ENCODE results near the gene UBE3C. TPM values are rescaled to one million over a fixed set of nuclear protein-coding genes. Genes with fewer than 3 reads are reported as not detected.
A peak's percentile ranks its signal among the peaks of the same experiment; 100 is the strongest.

The UBE3C gene
- total RNA-seq, 1 experiment from 2014 or later: 87.6 TPM

GRCh38 chr7:157138101-157138423, 664 bp upstream of the UBE3C start:
- in situ Hi-C loops (cut with HindIII; ENCODE audit: low pct_unique_long_range_greater_than_20kb, low sequenced_read_pairs): no loop called here

GRCh38 chr7:157139111-157139809, 534 bp downstream of the UBE3C start:
- Histone ChIP-seq H3K27me3 (ENCODE audit: control insufficient read depth, insufficient read depth, low read length) (no peaks in the 10 kb centered on the region), H3K4me1 (ENCODE audit: control insufficient read depth, insufficient read depth, low read length) (peaks cover 18% of the 10 kb centered on the region), H3K9me3 (ENCODE audit: control insufficient read depth, insufficient read depth, low read depth, low read length) (no peaks in the 10 kb centered on the region), H3K27ac (ENCODE audit: low read length) (peak overlapping the region; percentile 84), H3K36me3 (ENCODE audit: control insufficient read depth, insufficient read depth, low read length) (no peaks in the 10 kb centered on the region), H3K4me3 (ENCODE audit: low read depth in 2 of 2, low read length in 2 of 2) (peak overlapping the region; percentile 63 to 69)
- POLR2A ChIA-PET: no interaction called here
- no TSS peak for BruUV-seq (replicated peaks)
- TF ChIP-seq TCF7L2 (IDR thresholded peaks at IDR 0.05; ENCODE audit: low read depth, low read length): no peak
- TF ChIP-seq REST (IDR thresholded peaks at IDR 0.05; ENCODE audit: insufficient read depth in 1 of 2, low read depth in 2 of 2, low read length in 1 of 2): no peak
- TF ChIP-seq POLR2AphosphoS5 (IDR thresholded peaks at IDR 0.05; ENCODE audit: low read depth, low read length): no peak
- TF ChIP-seq CTCF (IDR thresholded peaks at IDR 0.05): no peak
- no peak for TF ChIP-seq SIN3A (IDR thresholded peaks at IDR 0.05; ENCODE audit: borderline replicate concordance, insufficient read depth, low read depth, low read length)
- in situ Hi-C loops (cut with HindIII; ENCODE audit: low pct_unique_long_range_greater_than_20kb, low sequenced_read_pairs) (no loop called here), intact Hi-C loops (cut with micrococcal nuclease; ENCODE audit: unreplicated experiment) (loop anchor here (10.0 kb wide), 1 partner anchor 164 kb away; no protein-coding TSS in a partner anchor)
- DNase-seq (ENCODE audit: low read depth, low spot score) (no peak), ATAC-seq (peak; percentile 75)
- CTCF ChIA-PET: no interaction called here

More at GRCh38 chr7:157138101-157138423, 664 bp upstream of the UBE3C start:
- ChIA-PET POLR2A (no interaction called here), CTCF (no interaction called here)
- peaks cover 18% of the 10 kb centered on the region for H3K4me1 ChIP-seq (ENCODE audit: control insufficient read depth, insufficient read depth, low read length)
- TF ChIP-seq SIN3A (IDR thresholded peaks at IDR 0.05; ENCODE audit: borderline replicate concordance, insufficient read depth, low read depth, low read length): no peak
- no peak for TF ChIP-seq TCF7L2 (IDR thresholded peaks at IDR 0.05; ENCODE audit: low read depth, low read length)
- no peak for TF ChIP-seq POLR2AphosphoS5 (IDR thresholded peaks at IDR 0.05; ENCODE audit: low read depth, low read length)
- no peak for TF ChIP-seq CTCF (IDR thresholded peaks at IDR 0.05)
- no peak for TF ChIP-seq REST (IDR thresholded peaks at IDR 0.05; ENCODE audit: insufficient read depth in 1 of 2, low read depth in 2 of 2, low read length in 1 of 2)
- BruUV-seq (replicated peaks): no TSS peak
- no peaks in the 10 kb centered on the region for H3K27me3 ChIP-seq (ENCODE audit: control insufficient read depth, insufficient read depth, low read length)
- peak overlapping the region; percentile 77 for H3K27ac ChIP-seq (ENCODE audit: low read length)
- intact Hi-C loops (cut with micrococcal nuclease; ENCODE audit: unreplicated experiment): loop anchor here (10.0 kb wide), 1 partner anchor 163 kb away; no protein-coding TSS in a partner anchor
- no peak for DNase-seq (ENCODE audit: low read depth, low spot score)
- H3K4me3 ChIP-seq (ENCODE audit: low read depth in 2 of 2, low read length in 2 of 2): peak overlapping the region; percentile 63 to 69
- H3K9me3 ChIP-seq (ENCODE audit: control insufficient read depth, insufficient read depth, low read depth, low read length): no peaks in the 10 kb centered on the region
- H3K36me3 ChIP-seq (ENCODE audit: control insufficient read depth, insufficient read depth, low read length): no peaks in the 10 kb centered on the region
- ATAC-seq: no peak

Measured in Panc1 (cell line).